Stimulated activated CD8-positive, alpha-beta memory T cell treated with anti-CD3 and anti-CD28 coated beads, Interleukin-4, amount 100 ng/mL, for 24 hours (primary cell): Measurements from ENCODE around the gene MAB21L3.

Experiments
- DNase-seq: peaks from one replicate; pipeline ENCODE4 v3.0.0-alpha.2; 2020; ENCODE audit warnings: low read depth

The MAB21L3 gene

GRCh38 chr1:116111524-116112021 lies 374 bp downstream of the MAB21L3 start:
- no peak for DNase-seq

DNA sequence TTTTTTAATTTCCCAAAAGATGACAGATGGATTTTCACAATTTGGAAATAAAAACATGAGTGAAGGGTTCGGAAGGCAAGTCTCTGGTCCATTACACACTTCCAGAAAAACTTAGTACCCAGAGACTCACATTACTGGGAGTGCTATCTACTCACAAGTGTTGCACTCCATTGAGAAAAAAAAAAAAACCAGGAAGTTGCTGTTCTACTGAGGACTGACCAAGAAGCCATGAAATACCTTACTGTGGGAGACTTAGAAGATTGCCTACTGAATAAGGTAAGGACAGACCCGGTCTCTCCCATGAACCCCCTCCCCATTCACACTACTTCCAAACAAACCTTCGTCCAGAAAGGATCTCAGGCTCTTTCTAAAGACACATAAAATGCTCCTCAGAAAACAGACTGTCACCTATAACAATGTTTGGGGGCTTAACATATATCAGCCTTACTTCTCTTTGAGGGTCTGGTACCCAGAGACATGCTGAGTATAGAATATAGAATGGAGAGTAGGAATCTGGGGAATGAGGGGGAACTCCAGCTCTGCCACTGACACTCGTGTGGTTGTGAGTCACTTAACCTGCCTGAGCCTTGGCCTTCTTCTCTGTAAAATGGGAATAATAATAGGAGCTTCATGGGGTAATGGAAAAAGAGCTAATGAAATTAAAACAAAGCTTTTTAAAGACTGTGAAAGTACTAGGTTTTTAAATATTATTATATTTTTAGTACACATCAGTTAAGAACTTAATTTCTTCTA lies 1.4 kb downstream of the MAB21L3 start:
- no peak for DNase-seq

DNA sequence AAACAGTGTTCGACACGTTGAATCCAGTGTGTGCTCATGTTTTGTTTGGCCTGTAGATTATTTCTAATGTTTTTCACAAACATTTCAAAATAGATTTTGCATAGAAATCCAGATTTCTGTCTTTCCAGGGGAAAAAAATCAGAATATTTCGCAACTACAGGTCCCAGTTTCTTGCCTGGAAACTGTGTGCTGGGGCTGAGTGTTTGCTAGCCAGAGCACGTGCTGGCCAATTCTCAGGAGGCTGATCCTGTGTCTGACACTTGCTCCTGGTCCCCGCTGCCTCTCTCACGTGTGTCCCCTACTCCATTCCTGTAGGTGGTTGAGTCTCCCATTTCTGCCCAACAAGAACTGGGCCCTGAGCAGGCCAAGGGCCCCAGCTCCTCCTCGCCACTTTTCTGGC lies 2.4 kb downstream of the MAB21L3 start:
- DNase-seq = no peak

DNA sequence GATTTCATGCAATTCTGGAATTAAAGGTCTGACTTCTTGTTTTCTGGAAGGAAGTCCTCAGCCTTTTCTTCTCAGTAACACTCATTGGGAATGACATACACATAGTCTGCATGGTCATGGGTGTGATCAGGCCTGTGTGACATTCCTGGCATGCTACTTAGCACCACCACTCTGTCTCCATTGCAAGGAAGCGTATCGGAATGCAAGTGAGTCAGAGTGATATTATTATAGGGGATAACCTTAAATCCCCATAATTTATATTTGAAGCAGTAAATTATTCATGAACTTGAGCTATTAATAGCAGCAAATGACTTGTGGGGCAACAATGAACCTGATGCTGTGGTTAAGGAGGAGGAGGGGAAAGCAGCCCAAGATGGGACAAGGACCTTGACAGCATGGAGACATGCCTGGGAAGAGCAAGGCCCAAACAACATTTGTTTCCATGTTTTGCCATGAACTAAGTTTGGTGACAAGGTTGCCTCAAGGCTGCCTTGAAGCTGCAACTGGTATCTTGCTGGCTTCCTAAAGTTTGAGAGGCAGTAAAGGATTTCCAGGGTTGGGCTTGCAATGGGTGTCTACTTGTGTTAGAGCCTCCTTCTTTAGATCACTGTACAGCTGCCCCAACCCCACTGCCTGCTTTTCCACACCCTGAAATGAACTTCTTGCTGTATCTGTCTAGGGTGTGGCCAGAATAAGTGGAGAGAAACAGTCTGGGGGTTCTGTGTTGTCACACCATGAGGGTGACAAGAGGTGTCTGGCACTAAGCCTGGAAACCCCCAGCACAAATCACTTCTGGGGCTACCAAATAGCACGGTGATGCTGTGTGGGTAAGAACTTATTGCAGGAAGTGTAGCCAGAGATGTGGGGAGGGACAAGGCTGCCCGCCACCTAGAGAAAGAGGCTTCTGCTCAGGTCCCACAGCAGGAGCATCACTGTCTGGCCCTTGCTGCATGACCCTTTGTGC lies 4.6 kb downstream of the MAB21L3 start:
- DNase-seq = no peak

GRCh38 chr1:116118471-116118870 lies 7.3 kb downstream of the MAB21L3 start:
- DNase-seq = no peak

DNA sequence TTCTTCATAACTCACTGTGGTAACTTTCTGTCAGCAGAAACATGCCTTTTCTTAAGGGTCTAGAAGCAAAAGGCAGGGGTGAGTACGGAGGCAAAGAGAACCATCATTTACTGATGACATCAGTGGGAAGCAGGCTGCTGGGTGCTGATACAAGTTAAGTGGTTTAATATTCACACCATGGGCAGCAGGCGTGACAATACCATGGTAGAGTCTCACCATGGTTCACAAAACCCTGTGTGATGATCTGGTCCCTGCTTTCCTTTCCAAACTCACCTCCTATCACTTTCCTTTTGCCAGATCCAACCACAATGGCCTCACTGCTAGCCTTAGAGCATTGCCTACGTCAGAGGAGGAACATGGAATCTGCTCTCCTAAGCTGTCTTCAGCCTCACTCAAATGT lies 8.7 kb downstream of the MAB21L3 start:
- DNase-seq = no peak

DNA sequence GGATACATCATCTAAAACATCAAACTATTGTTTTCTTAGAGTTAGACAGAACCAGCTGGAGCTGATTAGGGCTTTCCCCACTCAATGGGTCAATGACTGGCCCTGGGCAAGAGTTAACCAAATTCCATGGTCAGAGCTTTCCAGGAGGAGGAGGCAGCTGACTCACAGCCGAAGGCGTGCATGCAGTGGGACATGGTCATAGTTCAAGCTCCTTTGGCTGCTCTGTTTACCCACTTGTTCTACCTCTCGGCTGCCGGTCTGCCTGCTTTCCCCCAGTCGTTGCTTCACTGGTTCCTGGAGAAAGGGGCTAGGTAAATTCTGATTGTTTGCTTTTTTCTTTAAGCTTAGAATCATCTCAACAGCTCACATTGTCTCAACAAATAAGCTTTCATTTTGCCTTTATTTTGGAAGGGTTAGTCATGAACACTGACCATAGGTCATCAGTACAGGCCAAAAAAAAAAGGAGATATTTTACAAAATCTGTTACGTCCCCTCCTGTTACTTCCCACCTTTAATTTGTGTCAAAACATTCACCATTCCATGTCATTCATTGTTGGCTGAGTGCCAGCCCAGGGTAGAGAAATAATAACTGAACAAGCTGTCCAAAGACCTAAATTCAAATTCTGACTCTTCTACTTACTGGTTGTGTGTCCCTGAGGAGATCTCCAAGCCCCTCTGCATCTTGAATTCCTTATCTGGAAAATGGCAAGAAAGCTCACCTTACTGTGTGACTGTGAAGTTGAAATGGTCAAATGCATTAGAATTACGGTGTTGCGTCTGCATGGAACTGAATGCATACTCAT lies 12.0 kb downstream of the MAB21L3 start:
- DNase-seq = no peak

DNA sequence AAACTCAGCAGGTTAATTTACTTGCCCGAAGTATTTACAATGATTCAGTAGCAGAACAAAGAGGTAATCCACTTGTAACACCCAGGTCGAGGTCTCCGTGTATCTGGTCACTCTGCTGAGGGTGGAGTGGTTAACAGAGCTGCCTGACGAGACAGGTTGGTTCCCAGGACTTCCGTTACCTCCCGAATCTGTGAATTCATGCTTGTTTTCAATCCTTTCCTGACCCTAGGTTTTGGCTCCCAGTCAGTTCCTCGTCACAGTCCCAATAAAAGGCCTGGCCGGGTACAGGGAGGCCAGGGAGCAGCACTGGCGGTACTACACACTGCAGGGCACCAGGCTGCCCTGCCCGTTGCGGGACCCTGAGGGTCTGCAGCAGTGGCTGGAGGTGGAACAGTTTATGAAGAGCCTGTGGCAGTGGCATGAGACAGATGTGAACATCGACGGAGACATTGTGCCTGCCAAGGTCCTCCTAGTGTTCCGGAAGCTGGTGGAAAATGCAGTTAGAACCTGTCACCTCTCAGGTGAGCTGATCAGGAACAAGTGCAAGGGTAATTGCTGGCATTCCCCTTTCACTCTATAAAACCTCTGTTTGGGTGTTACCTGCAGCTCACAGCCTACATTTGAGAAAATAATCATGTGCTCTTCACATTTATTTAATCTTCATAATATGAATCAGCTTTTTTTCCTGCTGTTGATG lies 12.8 kb downstream of the MAB21L3 start:
- DNase-seq = no peak

DNA sequence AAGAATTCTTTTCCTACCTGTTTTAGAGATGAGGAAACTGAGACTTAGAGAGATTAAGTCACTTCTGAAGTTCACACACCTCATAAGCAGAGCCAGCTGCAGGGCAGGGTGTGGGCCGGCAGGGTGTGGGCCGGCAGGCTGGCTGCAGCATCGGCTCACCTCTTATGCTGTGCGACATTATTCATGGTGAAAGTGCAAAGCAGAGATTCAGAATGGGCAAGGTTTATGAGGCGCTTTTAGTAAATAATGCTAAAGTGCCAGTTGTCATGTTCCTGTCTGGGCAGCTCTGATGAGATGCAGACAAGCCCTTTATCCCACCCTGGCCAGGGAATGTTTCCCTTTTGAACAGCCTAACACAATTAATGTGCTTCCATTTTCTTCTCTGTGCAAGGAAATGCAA lies 14.6 kb downstream of the MAB21L3 start:
- no peak for DNase-seq

- no peak for DNase-seq
These were observed 15.1 kb downstream of the MAB21L3 start for GRCh38 chr1:116126281-116126680.

DNA sequence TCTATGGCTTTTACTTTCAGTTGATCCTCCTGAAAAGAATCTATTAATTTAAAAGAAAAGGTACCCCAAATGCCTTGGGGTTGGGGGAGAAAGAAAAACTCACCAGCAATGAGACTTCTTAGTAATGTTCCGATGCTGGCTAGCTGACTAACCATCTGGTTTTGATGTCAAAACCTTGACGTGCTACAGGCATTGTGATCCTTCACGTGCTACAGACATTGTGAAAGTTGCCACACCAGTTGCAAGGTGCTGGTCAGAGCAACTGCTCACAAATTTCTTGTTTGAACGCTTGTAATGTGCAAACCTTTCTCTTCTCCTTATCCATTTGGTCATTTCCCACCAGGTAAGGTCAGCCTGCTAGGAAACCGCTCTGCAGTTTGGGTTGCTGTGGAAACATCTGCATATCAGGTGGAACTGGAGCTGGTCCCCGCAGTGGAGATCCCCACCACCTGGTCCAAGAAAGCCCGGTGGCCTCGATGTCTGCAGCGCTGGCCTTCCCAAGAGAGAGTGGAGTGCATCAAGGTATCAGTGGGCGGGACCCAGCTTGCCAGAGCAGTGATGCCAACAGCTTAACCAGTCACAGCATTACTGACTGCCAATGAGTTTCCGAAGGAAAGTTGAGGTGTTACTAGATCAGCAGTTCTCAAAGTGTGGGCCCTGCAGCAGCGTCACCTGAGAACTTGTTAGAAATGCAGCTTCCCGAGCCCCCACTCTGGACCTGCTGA lies 16.1 kb downstream of the MAB21L3 start:
- DNase-seq = no peak

- no peak for DNase-seq
These were observed 16.8 kb downstream of the MAB21L3 start for GRCh38 chr1:116127848-116128540.

GRCh38 chr1:116128664-116129063 lies 17.5 kb downstream of the MAB21L3 start:
- DNase-seq = peak; percentile 35

GRCh38 chr1:116129537-116129936 lies 18.3 kb downstream of the MAB21L3 start:
- no peak for DNase-seq

- no peak for DNase-seq
These were observed 19.2 kb downstream of the MAB21L3 start for GRCh38 chr1:116130356-116130755.

GRCh38 chr1:116131170-116131569 lies 20.0 kb downstream of the MAB21L3 start:
- no peak for DNase-seq

- DNase-seq = no peak
These were observed 20.8 kb downstream of the MAB21L3 start for GRCh38 chr1:116131866-116132605.

- no peak for DNase-seq
These were observed 22.7 kb downstream of the MAB21L3 start for GRCh38 chr1:116133696-116134475.

DNA sequence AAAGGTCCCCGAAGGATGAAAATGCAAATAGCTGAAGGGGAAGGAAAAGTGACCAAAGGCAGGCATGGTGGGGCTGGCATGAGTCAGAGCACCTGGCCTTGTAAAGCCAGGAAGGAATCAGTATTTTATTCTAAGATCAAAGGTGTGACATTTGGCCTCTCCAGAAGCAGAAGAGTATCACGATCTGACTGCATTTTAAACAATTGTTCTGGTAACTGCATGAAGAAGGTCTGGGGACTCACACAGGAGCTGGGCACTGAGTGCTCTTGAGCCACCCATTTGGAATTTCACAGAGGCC lies 23.2 kb downstream of the MAB21L3 start:
- no peak for DNase-seq
